CD4-positive, alpha-beta T cell treated with Interleukin-4 for 1 hour (primary cell): ENCODE data around the gene KIRREL3.

Experiments
- DNase-seq, 2 donors: peaks; one replicate each; pipeline ENCODE4 v3.0.0-alpha.2; 2020 to 2022

The KIRREL3 gene

DNA sequence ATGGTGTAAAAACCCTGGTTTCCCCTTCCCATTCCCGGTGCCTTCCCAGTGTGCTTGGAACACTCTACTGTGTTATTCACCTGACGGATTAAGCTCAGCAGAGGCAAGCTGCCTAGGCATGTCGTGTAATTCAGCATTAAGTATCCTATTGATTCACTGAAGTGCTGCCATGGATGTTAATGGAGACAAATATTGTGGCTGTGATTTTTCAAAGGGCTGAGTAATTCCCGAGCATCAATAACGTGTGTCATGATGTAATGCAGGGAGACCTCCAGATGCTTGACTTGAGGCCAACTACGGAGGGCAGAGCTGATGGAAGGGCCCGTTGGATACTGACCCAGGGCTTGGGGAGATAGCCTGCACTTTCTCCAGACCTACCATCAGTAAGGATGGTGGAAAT lies 376.1 kb downstream of the KIRREL3 start:
- DNase-seq: no peak

- no peak for DNase-seq
Measured at GRCh38 chr11:126619516-126619915, 381.1 kb downstream of the KIRREL3 start.

GRCh38 chr11:126615845-126616244 lies 384.7 kb downstream of the KIRREL3 start:
- DNase-seq: no peak

GRCh38 chr11:126613272-126613671 lies 387.3 kb downstream of the KIRREL3 start:
- no peak for DNase-seq

GRCh38 chr11:126612671-126613070 lies 387.9 kb downstream of the KIRREL3 start:
- no peak for DNase-seq

DNA sequence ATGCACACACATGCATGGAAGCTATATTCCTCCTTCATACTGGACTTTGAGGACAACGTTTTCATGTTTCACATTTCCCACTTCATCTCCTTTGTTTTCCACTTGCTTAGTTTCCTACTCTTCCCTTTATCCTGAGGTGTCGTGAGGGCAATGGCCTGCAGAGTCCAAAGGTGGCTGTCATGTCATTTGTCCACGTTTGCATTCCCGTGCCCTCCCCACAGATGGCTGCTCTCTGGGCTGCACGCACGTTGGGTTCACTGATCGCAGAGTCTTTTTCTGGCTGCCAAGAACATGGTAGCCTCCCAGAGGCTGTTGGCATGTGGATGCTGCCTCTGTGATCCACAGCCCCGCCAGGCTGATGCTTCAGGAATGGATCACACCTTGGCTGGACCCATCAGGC lies 389.1 kb downstream of the KIRREL3 start:
- DNase-seq: no peak

GRCh38 chr11:126608658-126609057 lies 391.9 kb downstream of the KIRREL3 start:
- DNase-seq: no peak

DNA sequence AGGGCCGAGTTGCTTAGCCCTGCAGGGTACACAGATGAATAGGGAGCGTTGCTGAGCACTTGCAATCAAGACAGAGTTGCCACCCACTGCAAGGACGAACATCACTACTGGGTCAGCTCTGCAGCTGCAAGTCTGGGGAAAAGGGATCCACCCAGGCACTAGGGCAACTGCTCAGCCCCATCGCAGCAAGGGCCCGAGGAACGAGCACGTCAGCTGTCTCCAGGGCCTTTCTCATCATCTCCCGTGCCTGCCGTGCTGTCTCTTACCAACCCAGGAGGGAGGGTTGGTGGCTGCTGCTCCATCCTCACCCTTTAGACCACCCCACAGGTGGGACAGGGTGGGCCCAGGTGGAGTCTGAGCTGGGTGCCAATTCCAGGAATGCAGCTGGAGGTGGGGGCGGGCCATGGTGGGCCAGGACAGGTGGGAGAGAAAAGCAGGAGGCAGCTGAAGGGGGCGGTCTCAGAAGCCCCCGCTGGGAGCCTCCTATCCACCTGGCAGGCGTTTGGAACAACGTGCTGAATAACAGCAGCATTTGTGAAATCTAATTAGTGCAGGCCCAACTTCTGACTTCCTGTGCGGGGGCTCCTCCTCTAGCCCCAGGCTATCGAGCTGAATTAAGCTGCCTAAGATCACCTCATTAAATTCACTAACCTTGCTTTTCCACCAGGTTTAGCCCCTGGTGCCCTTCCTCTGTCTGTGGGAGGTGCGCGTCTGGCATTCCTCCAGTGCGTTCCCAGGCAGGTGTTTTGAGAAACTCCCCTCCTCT lies 392.6 kb downstream of the KIRREL3 start:
- DNase-seq: no peak

- DNase-seq: no peak
Measured at GRCh38 chr11:126607374-126607773, 393.2 kb downstream of the KIRREL3 start.

DNA sequence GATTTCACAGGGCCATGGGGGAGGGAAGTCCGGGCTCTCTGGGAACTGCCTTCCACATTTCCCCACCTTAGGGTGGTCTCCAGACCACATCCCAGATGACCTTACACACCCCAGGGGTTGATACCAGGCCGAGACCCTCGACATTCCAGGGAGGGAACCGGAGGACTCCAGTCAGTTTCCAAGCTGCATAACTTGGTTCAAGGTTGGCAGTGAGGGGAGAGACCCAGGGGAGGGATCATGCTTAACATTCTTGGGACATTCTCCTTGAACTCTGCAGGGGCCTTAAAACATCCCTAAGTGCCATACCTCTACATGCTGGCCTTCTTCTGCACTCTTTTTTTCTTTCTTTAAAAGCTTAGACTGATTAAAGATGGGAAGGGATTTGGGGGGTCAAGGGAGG lies 394.1 kb downstream of the KIRREL3 start:
- no peak for DNase-seq

- DNase-seq: no peak
Measured at GRCh38 chr11:126604461-126604860, 396.1 kb downstream of the KIRREL3 start.

DNA sequence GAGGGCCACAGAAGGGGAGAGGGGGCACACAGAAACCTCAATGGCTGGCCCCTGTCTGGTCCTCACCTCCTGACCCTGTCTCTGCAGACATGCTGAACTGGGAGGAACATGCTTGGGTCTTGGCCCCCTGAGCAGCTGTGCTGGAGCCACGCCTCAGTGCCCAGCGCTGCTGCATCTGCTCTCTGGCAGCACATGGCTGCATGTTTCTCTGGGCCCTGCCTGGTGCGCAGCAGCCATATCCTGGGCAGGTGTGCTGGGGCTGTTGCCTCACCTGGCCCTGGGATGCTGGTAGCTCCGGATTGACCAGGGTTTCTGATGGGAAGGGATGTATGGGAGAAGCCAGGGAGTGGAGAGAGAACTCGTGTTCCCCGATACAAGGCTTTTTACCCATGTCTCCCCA lies 397.1 kb downstream of the KIRREL3 start:
- no peak for DNase-seq

DNA sequence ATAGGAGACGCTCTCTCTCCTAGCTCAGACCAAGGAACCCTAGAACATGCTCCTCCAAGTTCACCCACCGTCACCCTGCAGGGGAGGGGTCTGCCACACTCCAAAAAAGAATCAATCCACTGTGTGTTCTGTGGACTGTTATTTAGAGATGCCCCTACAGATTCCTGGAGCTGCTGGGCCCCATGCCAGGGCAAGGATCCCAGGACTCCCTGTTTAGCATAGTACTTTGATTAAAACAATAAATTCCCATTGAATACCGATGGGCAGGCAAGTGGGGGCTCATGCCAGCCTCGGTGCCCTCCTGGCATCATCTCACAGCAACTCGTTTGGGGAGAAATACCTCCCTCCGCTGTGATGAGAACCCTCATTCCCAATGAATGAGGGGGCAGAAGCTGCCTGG lies 397.6 kb downstream of the KIRREL3 start:
- no peak for DNase-seq

GRCh38 chr11:126602349-126602940 lies 398.1 kb downstream of the KIRREL3 start:
- no peak for DNase-seq

DNA sequence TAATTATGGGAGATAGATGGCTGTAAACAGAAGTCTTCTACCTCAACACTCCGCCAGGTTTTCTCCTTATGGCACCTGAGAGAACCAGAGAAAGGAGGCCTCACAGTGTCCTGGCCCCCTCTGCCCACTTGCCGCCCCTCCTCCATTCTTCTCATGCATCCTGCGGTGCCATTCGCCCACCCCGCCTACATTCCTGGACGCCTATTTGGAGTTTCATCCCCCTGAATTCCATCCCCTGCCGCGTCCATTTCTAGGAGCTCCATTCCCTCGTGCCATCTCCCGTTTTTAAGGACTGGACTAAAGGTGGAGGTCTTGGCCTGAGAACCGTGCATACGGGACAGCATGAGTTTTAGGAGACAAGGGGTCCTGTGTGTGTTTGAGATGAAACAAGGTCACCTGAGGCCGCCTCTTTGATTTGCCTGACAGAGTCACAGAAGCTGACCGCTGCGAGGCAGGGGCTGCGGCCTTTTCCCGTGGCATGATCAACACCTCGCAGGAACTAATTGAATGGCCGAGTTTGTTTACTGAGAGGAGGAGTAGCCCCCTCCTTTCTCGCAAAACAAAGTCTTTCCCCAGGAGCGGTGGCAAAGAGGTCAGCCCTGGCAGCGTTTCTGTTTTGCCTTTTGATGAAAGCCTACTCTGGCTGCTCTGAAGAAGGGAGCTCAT lies 398.9 kb downstream of the KIRREL3 start:
- no peak for DNase-seq

- DNase-seq: no peak
Measured at GRCh38 chr11:126601136-126601535, 399.4 kb downstream of the KIRREL3 start.

DNA sequence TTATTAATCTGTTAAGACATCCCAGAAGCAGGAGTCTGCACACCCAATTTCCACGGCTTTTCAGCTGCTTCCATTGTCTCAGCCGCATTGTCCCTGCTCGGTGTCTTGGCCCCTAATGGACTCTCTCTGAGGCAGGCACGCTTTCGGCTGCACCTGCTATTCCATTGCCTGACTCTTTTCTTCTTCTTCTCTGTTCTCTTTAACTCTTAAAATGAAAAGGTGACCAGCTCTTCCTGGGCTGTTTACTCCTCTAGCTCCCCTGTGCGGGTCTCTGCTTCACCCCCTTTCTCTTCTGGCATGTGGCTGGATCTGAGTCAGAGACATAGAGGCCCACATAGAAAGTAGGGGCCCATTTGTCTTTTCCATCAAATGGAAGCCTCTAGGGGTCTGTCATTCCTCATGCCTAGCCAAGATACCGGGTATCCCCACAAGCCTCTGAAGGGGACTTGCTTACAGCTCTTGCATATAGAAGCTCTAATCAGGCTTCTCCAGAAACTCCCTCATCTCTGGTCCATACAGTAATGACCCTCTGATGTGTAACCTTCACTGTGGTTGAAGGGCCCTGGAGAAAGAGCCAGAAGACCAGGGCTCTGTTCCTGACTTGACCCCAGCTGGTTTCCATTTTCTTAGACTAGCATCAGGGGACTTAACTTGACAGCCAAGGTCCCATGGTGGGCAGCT lies 401.2 kb downstream of the KIRREL3 start:
- no peak for DNase-seq

DNA sequence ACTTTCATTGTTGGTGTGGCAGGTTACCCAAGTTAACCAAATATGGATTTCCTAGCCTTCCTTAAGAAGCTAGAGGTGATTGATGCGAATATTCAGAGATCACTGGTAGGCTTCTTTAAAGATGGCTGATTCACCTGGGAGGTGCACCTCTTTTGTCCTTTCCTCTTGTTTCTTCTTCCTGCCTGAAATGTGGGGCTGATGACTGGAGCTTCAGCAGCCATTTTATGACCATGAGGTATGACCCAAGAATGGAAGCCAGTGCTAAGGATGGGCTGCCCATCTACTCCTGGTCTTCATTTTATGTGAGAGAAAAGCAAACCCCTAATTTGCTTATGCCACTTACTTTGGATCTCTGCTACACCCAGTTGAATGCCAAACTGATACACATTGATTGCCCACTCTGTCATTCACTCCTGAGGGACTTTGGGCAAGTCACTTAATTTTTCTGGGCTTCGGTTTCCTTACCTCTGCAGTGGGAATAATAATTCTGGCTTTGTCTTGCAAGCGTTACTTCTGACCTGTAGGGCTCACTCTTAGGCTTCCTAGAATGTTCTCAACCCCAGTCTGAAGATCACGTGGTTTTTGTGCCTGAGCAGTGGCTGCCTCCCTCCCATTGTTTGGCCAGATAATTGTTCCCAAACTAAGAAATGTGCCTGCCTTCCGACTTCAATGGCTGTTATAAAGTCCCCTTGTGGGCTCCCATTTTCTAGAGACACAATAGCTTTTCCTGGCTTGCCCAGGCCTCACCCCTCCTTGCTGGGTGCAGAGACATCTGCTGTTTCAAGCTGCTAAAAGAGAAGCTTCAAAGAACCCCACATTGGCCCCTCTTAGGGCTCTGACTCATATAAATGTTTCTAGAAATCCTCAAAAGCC lies 402.0 kb downstream of the KIRREL3 start:
- no peak for DNase-seq

GRCh38 chr11:126597041-126597440 lies 403.5 kb downstream of the KIRREL3 start:
- no peak for DNase-seq

GRCh38 chr11:126596474-126596873 lies 404.1 kb downstream of the KIRREL3 start:
- DNase-seq: no peak

DNA sequence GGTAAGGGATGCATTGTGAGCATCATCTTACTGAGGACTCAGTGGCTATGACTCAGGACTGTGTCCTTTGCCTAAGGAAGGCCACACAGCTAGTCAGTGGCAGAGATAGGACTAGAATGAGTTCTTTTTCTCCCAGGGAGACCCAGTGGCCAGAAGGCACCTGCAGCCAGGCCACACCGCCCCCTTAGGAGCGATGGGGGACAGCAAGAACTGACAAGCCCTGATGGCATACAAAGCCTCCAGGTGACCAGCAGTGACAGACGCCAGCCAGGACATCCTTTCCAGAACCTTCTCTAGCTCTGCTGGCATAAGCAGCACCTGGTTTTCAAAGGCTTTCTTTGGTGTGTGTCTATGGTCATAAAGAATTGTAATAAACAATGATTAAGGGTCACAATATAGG lies 405.0 kb downstream of the KIRREL3 start:
- DNase-seq: no peak

DNA sequence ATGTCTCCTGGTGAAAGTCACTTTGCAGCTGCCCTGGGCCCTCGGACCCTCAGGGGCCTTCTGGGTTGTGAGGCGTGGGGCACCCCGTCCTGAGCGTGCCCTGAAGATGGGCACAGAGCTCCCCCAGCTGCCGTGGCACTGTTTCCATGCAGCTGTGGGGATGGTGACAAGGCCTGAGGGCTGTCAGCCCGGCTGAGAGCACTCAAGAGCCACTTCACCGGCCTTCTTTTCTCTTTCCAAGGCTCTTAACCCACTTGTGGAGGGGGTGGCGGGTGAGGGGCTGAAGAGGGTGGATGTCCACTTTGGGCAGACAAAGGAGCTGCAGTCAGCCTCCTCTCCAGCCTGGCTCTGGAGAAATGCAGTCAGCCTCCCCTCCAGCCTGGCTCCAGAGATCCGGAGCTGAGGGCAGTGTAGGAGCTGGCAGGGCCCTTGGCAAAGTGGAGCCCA lies 405.6 kb downstream of the KIRREL3 start:
- no peak for DNase-seq
